COLO829 (cell line): Measurements from ENCODE around the gene WDFY4.

Source experiments
- DNase-seq: peaks from one replicate; pipeline ENCODE4 v3.0.0; 2012; ENCODE audit warnings: low spot score

The WDFY4 gene

DNA sequence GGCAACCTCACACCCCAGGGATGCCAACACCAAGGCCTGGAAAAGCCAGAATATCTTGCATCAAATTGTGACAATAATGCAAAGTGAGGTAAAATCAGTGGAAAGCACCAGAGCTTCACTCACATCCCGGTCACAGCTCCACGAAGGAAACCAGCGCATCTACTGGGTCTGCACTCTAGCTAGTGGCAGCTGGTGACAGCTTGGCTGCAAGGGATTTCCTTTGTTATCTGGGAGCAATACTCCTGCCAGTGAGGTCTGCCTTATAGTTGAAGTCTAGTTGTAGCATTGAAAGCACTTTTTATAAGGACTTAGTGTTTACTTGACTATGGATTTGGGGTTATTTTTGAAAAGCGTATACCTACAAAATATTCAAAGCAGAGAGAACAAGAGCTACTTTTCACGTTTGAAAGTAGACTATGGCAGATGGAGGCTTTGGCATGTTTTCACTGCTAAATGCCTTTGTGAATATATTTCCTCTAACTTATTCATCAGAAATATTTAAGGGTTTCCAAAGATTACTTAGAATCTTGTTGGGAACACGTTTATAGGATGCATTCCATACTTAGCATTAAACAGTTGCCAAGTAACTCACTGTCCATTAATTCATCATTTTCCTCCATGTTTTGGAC is 26.1 kb downstream of the WDFY4 start:
- no peak for DNase-seq

GRCh38 chr10:48711830-48712229 is 27.2 kb downstream of the WDFY4 start:
- no peak for DNase-seq

- DNase-seq, result no peak
Measured at GRCh38 chr10:48714088-48714487, 29.4 kb downstream of the WDFY4 start.

DNA sequence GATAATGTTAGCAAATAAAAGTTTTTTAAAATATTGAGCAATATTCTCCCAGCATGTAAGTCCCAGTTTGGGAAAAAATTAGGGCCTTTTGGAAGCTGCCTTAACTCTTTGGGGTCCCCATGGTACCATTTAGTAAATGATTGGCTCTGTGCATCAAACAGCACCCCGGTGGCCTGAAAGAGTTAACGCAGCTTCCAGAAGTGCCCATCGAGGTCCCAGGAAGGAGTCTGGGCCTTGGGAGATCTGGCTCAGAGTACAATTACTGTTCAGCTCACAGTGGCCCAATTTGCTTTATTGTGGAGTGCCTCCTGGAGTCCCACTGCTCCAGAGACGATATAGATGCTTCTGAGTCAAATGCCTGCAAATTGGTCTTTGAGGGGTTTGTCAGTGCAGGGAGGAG is 31.7 kb downstream of the WDFY4 start:
- DNase-seq, result no peak

GRCh38 chr10:48720611-48721010 is 35.9 kb downstream of the WDFY4 start:
- DNase-seq, result no peak

- no peak for DNase-seq
Measured at GRCh38 chr10:48722153-48723145, 37.8 kb downstream of the WDFY4 start.

DNA sequence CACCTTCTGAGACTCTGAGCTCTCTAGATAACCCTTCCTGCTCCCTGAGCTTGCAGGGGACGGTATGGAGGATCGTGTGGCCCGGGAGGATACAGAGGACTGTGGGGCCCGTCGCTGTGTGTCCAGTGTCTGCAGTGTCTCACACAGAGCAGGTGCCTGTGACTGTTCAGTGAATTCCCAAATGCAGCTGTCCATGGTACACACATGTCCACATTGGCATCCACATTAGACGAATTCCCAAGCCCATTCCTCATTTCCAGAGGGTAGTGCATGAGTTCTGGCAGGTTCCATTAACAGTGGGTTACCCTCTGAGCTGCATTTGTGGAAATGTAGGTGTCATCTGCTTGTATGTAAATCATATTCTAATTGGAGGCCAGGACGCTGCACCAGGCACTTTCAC is 39.5 kb downstream of the WDFY4 start:
- no peak for DNase-seq

DNA sequence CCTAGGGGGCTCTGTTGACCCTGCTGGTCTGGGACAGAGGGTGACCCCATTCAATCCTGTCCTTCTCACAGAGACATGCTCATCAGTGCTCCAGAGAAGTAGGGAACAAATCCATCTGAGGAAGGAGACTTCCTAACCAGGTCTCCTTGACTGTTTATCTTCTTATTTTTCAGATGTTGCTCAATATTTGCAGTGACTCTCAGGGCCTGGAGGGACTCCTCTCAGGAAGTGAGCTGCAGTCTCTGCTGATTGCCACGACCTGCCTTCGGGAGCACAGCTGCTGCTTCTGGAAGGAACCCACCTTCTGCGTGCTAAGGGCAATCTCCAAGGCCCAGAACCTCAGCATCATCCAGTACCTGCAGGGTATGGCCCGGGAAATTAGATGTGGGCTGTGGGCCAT is 41.0 kb downstream of the WDFY4 start:
- no peak for DNase-seq

- no peak for DNase-seq
Measured at GRCh38 chr10:48727866-48728265, 43.2 kb downstream of the WDFY4 start.

DNA sequence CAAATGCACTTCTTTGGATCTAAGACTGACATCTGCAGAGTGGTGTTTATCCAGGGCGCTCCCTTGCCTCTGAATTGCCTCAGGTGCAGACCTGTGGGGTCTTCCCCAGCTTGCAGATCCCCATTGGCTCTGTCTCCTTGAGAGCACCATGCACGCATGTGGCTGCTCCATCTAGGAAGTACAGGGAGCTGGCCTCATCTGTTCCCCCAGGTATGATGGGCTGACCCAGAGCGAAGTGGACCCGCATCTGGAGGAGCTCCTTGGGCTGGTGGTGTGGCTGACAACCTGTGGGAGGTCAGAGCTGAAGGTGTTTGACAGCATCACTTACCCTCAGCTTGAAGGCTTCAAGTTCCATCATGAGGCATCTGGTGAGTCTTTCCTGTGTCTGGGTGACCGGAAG is 44.5 kb downstream of the WDFY4 start:
- DNase-seq, result no peak

- DNase-seq, result no peak
Measured at GRCh38 chr10:48729941-48730457, 45.3 kb downstream of the WDFY4 start.

DNA sequence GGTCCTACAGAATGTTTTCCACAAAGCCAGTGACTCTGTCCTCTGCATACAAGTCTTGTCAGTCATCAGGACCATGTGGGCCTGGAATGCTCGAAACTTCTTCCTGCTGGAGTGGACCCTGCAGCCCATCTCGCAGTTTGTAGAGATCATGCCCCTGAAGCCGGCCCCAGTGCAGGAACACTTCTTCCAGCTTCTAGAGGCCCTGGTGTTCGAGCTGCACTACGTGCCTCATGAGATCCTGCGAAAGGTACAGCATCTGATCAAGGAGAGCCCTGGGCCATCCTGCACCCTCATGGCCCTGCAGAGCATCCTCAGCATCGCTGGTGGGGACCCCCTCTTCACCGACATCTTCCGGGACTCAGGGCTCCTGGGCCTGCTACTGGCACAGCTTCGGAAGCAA is 46.5 kb downstream of the WDFY4 start:
- no peak for DNase-seq

- no peak for DNase-seq
Measured at GRCh38 chr10:48731654-48732053, 47.0 kb downstream of the WDFY4 start.

GRCh38 chr10:48733329-48733728 is 48.7 kb downstream of the WDFY4 start:
- DNase-seq, result no peak

DNA sequence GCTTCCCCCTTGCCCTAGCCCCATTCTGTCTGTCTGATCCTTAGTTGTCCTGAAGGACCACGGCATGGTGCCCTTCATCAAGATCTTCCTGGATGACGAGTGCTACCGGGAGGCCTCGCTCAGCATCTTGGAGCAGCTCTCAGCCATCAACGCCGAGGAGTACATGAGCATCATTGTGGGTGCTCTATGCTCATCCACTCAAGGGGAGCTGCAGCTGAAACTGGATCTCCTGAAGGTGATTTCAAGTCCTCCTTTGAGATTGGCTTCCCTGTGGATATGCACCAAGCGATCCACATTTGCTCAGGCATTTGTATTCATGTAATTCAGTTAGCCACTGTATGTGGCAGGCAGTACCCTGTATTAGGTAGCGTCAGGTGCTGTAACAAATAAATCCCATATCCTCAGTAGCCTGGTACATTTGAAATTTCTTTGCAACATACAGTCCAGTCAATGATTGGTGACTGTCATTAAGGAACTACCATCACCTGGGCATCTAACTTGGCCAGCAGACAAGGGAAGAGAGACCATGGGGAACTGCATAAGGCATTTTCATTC is 51.2 kb downstream of the WDFY4 start:
- DNase-seq, result no peak

- no peak for DNase-seq
Measured at GRCh38 chr10:48736596-48736995, 51.9 kb downstream of the WDFY4 start.

DNA sequence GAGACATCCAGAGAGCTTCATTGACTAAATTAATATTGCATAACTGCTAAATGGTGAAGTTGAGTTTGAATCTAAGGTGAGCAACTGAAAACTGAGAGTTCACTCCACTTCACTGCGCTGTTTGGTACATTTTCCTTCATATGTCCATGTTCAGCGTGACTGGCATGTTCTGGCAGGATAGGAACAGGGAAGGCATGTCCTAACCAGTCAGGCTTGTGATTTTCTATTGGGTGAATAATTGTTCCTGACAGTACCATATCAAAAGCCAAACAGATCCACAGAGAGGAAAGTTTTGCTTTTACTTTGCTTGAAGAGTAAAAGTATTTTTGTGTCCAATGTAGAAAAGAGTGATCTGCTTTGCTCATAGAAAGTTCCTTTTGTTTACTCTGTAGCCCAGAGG is 53.2 kb downstream of the WDFY4 start:
- DNase-seq, result no peak

- no peak for DNase-seq
Measured at GRCh38 chr10:48739170-48739569, 54.5 kb downstream of the WDFY4 start.

- DNase-seq, result no peak
Measured at GRCh38 chr10:48740015-48740707, 55.5 kb downstream of the WDFY4 start.

DNA sequence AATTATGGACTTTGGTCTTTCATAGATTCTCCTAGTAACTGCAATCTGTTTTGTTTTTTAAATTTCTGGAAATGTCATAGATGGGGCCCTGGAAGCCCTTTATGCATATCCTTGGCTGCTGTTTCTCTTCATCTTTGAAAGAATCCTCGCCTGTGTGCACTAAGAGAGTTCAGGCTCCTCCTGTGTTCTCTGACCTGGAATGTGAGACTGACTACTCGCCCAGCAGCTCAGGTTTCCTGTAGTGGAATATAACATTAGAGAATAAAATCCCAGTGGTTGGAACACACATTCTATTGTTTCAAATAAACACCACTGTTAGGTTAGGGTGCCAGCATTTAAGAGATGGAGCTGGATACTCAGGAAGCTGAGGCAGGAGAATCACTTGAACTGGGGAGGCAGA is 56.3 kb downstream of the WDFY4 start:
- no peak for DNase-seq

DNA sequence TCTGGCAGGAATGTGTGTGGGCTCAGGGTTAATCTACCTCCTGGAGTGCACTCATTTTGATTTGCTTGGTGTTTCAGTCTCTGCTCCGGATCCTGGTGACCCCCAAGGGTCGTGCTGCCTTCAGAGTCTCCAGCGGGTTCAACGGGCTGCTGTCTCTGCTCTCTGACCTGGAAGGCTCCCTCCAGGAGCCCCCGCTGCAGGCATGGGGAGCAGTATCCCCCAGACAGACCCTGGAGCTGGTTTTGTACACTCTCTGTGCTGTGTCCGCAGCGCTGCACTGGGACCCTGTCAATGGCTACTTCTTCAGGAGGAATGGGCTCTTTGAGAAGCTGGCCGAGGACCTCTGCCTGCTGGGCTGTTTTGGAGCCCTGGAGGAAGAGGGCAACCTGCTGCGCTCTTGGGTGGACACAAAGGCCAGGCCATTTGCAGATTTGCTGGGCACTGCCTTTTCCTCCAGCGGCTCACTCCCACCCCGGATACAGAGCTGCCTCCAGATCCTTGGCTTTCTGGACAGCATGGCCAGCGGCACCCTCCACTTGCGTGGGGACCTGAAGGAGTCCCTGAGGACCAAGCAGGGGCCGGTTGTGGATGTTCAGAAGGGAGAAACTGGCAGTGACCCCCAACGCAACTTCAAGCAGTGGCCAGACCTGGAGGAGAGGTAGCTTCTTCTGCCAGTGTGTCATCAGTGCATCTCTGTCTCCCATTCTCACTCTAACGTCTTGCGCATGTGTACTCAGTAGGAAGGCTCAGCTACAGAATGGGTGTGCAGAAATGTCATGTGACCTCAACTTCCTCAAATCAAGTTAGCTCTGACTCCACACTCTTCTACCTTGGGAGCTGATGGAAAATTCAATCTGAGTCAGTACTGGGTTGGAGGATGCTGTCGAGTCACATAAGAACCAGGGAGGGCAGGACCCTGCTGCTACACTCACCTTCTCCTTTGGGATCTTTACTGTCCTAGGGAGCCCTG is 58.5 kb downstream of the WDFY4 start:
- no peak for DNase-seq
